IPS-18a (cell line): ENCODE measurements around the gene FCER2.
"Not testable (repeated sequence)": the region's sequence is repeated elsewhere in the genome, so short reads cannot be mapped to it uniquely, and the experiment has no call there.

Experiments used
- H3K27ac ChIP-seq: one replicate; pipeline ENCODE4 v1.5.1; 2013; ENCODE audit warnings: low read length
- H3K27me3 ChIP-seq: one replicate; pipeline ENCODE4 v1.6.1; 2013; ENCODE audit warnings: mild to moderate bottlenecking, low read length; ENCODE audit not compliant: control insufficient read depth, insufficient read depth
- H3K36me3 ChIP-seq: one replicate; pipeline ENCODE4 v1.6.1; 2013; ENCODE audit warnings: low read depth, low read length; ENCODE audit not compliant: control insufficient read depth
- H3K4me1 ChIP-seq: one replicate; pipeline ENCODE4 v1.6.1; 2013; ENCODE audit warnings: low read depth, low read length; ENCODE audit not compliant: control insufficient read depth
- H3K4me3 ChIP-seq: one replicate; pipeline ENCODE4 v1.5.1; 2013; ENCODE audit warnings: low read length
- H3K9ac ChIP-seq: one replicate; pipeline ENCODE4 v1.6.1; 2013; ENCODE audit warnings: mild to moderate bottlenecking, low read length, moderate library complexity
- H3K9me3 ChIP-seq: one replicate; pipeline ENCODE4 v1.6.1; 2013; ENCODE audit warnings: low read depth, low read length; ENCODE audit not compliant: control insufficient read depth

The FCER2 gene

DNA sequence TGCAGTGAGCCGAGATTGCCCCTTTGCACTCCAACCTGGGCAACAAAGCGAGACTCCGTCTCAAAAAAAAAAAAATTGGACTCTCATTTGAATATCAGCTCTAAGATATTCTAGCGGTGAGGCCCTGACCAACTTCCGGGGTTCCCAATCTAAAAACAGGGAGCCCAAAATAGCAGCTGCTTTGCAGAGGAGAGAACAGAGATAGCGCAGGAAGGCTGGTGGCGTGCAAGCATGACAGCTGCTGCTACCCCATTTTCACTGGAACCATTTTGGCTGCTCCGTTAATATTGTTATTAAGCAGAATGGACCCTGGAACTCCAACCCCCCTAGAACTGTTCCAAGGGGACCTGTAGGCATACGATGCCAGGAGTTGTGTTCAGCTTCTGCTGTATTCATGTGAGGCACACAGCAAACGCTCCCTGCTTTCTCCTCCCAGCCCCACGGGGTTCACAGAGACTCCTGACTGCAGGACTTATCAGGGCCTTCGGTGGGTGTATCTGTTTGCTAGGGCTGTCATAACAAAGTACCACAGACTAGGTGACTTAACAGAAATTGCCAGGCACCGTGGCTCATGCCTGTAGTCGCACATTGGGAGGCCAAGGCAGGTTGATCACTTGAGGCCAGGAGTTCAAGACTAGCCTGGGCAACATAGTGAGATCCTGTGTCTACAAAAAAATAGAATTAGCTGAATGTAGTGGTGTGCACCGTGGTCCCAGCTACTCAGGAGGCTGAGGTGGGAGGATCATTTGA lies 53.5 kb downstream of the FCER2 start:
- Histone ChIP-seq H3K4me1 (no peaks in the 10 kb centered on the region), H3K4me3 (no peak overlapping the region), H3K9me3 (no peaks in the 10 kb centered on the region), H3K27me3 (peaks cover 23% of the 10 kb centered on the region), H3K36me3 (no peaks in the 10 kb centered on the region), H3K9ac (no peak overlapping the region), H3K27ac (no peak overlapping the region)

- no peaks in the 10 kb centered on the region for H3K36me3 ChIP-seq
- H3K9me3 ChIP-seq: no peaks in the 10 kb centered on the region
- no peak overlapping the region for H3K27ac ChIP-seq
- H3K4me3 ChIP-seq: no peak overlapping the region
- H3K27me3 ChIP-seq: peaks cover 10% of the 10 kb centered on the region
- no peak overlapping the region for H3K9ac ChIP-seq
- no peaks in the 10 kb centered on the region for H3K4me1 ChIP-seq
Measured at GRCh38 chr19:7647156-7647555, 54.8 kb downstream of the FCER2 start.

DNA sequence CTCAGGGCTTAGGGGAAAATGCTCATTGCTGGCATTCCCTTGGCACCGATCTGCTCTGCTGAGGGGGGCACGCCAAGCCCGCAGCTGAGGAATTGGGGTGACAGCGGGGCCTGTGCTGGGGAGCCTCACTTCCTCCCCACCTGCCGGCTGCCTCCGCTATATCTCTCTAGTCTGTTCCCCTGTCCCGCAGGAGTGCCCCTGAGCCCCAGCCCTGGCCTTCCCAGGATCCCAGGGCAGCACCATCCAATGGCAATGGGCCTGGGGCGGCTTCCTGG lies 55.6 kb downstream of the FCER2 start:
- Histone ChIP-seq H3K27ac (no peak overlapping the region), H3K36me3 (no peaks in the 10 kb centered on the region), H3K9me3 (no peaks in the 10 kb centered on the region), H3K4me1 (no peaks in the 10 kb centered on the region), H3K9ac (no peak overlapping the region), H3K27me3 (peaks cover 10% of the 10 kb centered on the region), H3K4me3 (no peak overlapping the region)

DNA sequence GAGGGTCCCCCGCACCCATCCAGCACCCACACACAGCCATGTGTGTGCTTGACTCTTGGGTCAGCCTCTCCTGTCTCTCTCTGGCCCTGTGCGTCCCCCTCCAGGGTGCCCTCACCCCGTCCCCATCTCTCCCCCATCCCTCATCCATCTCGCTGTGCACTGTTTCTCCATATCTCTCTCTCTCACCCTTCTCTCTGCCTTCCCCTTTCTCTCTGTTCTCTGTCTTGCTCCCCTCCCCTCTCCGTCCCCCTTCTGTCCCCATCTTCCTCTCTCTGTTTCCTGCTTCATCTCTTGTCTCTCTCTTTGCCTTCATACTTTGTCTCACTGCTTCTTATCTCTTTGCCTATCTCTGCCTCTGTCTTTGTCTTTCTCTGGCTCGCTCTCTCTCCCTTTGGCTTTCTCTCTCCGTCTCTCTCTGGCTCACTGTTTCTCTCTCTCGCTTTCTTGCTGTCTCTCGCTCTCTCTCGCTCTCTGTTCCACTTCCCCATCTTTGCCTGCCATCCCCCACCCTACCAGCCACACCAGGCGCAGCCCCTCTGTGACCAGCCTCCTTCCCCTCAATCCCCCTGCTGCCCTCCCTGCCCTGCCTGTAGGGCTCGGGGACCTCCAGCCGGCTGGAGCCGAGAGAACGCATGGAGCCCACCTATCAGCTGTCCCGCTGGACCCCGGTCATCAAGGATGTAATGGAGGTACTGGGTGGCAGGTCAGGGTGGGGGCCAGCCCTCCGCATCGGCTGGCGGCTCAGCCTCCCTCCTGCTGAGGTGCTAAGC lies 56.1 kb downstream of the FCER2 start:
- H3K4me3 ChIP-seq: no peak overlapping the region
- H3K9ac ChIP-seq: no peak overlapping the region
- H3K27ac ChIP-seq: no peak overlapping the region

DNA sequence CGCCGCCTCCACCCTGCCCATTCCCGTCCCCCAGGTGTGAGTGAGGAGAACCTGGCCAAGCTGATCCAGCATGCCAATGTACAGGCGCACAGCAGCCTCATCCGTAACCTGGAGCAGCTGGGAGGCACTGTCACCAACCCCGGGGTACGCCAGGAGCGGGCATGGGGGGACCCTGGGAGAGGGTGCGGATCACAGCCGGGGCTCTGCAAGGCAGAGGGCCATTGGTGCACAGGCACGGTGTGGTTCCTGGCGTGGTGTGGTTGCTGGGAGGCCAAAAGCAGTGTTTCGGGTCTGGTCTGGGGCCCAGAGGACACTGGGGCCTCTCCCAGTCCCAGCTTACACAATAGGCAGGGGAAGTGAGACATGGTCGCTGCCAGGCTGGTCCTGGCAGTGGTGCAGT lies 56.8 kb downstream of the FCER2 start:
- H3K4me1 ChIP-seq: no peaks in the 10 kb centered on the region
- no peak overlapping the region for H3K27ac ChIP-seq
- H3K4me3 ChIP-seq: no peak overlapping the region
- H3K9ac ChIP-seq: no peak overlapping the region
- no peaks in the 10 kb centered on the region for H3K36me3 ChIP-seq
- H3K27me3 ChIP-seq: no peaks in the 10 kb centered on the region
- H3K9me3 ChIP-seq: no peaks in the 10 kb centered on the region

More for the DNA sequence above, 56.1 kb downstream of the FCER2 start:
- Histone ChIP-seq H3K36me3 (no peaks in the 10 kb centered on the region), H3K4me1 (no peaks in the 10 kb centered on the region), H3K9me3 (no peaks in the 10 kb centered on the region), H3K27me3 (peaks cover 5% of the 10 kb centered on the region)

DNA sequence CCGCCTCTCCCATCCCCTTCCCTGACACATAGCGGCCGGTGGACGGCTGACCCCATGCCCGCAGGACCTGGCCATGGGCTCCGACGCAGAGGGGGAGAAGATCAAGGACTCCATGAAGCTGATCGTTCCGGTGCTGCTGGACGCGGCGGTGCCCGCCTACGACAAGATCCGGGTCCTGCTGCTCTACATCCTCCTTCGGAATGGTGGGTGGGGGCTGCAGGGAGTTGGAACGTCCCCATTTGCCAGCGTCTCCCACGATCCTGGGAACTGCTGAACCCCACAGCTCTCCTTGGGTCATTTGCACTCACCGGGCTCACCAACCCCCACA lies 57.4 kb downstream of the FCER2 start:
- H3K36me3 ChIP-seq: no peaks in the 10 kb centered on the region
- H3K4me1 ChIP-seq: no peaks in the 10 kb centered on the region
- H3K9ac ChIP-seq: no peak overlapping the region
- H3K27me3 ChIP-seq: no peaks in the 10 kb centered on the region
- no peaks in the 10 kb centered on the region for H3K9me3 ChIP-seq
- H3K27ac ChIP-seq: no peak overlapping the region
- H3K4me3 ChIP-seq: no peak overlapping the region

DNA sequence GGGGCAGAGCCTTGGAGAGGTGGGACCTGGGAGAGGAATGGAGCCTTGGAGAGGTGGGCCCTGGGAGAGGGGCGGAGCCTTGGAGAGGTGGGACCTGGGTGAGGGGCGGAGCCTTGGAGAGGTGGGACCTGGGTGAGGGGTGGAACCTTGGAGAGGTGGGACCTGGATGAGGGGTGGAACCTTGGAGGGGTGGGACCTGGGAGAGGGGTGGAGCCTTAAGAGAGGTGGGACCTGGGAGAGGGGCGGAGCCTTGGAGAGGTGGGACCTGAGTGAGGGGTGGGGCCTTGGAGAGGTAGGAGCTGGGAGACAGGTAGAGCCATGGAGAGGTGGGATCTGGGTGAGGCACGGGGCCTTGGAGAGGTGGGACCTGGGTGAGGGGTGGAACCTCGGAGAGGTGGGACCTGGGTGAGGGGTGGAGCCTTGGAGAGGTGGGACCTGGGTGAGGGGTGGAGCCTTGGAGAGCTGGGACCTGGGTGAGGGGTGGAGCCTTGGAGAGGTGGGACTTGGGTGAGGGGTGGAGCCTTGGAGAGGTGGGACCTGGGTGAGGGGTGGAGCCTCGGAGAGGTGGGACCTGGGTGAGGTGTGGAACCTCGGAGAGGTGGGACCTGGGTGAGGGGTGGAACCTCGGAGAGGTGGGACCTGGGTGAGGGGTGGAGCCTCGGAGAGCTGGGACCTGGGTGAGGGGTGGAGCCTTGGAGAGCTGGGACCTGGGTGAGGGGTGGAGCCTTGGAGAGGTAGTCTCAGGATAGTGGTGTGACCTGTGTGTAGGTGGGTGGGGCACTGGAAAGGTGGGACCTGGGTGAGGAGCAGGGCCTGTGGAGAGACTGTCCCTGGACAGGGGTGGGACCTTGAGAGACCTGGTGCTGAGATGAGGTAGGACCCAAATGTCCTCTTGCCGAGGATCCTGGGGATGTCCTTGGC lies 58.0 kb downstream of the FCER2 start:
- H3K27me3 ChIP-seq, H3K9me3 ChIP-seq, H3K4me3 ChIP-seq, H3K27ac ChIP-seq, H3K9ac ChIP-seq, H3K36me3 ChIP-seq, H3K4me1 ChIP-seq: not testable (repeated sequence)

GRCh38 chr19:7643031-7643415 lies 58.9 kb downstream of the FCER2 start:
- Histone ChIP-seq H3K9me3 (no peaks in the 10 kb centered on the region), H3K27ac (no peak overlapping the region), H3K4me1 (no peaks in the 10 kb centered on the region), H3K36me3 (no peaks in the 10 kb centered on the region), H3K27me3 (no peaks in the 10 kb centered on the region), H3K4me3 (no peak overlapping the region), H3K9ac (no peak overlapping the region)

- Histone ChIP-seq H3K27ac (no peak overlapping the region), H3K9me3 (no peaks in the 10 kb centered on the region), H3K27me3 (no peaks in the 10 kb centered on the region), H3K4me3 (no peak overlapping the region), H3K36me3 (no peaks in the 10 kb centered on the region), H3K9ac (no peak overlapping the region), H3K4me1 (no peaks in the 10 kb centered on the region)
Measured at GRCh38 chr19:7642295-7643030, 59.5 kb downstream of the FCER2 start.

GRCh38 chr19:7641290-7642276 lies 60.3 kb downstream of the FCER2 start:
- Histone ChIP-seq H3K27me3 (peaks cover 2% of the 10 kb centered on the region), H3K27ac (no peak overlapping the region), H3K9me3 (no peaks in the 10 kb centered on the region), H3K9ac (no peak overlapping the region), H3K36me3 (no peaks in the 10 kb centered on the region), H3K4me3 (no peak overlapping the region), H3K4me1 (no peaks in the 10 kb centered on the region)
